GM19438 (cell line): ENCODE data around the gene CTNNBL1.
"Not testable (repeated sequence)": the region's sequence is repeated elsewhere in the genome, so short reads cannot be mapped to it uniquely, and the experiment has no call there.

ENCODE experiments used
- ATAC-seq: cut with Tn5 transposase; IDR thresholded peaks from one replicate; pipeline ENCODE4 v1.9.1; 2021; ENCODE audit warnings: low read depth; ENCODE audit not compliant: unreplicated experiment

The CTNNBL1 gene

DNA sequence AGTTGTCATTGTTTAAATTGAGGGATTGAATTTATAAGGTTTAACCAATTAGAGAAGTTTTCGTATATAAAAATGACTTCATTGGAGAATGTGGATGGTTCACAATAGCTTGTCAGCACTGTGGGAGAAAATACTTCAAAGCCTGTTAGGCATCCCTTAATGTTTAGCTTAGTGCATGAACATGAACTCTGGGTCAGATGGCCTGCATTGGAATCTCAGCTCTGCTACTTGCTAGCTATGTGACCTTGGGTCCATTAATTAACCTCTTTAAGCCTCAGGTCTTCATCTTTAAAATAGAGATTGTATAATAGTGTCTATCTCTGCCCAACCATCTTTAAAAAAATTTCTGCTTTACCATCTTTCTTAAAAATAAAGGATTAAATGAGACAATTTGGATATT is 11.1 kb downstream of the CTNNBL1 start:
- ATAC-seq = no peak

DNA sequence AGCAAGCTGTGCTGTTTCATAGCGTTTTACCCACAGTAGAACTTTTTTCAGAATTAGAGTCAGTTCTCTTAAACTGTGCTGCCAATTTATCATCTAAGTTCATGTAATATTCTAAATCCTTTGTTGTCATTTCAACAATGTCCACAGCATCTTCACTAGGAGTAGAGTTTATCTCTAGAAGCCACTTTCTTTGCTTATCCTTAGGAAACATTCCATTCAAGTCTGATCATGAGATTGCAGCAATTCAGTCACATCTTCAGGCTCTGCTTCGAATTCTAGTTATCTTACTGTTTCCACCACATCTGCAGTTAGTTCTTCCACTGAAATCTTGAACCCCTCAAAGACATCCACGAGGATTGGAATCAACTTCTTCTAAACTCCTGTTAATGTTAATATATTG is 12.5 kb downstream of the CTNNBL1 start:
- ATAC-seq = no peak

DNA sequence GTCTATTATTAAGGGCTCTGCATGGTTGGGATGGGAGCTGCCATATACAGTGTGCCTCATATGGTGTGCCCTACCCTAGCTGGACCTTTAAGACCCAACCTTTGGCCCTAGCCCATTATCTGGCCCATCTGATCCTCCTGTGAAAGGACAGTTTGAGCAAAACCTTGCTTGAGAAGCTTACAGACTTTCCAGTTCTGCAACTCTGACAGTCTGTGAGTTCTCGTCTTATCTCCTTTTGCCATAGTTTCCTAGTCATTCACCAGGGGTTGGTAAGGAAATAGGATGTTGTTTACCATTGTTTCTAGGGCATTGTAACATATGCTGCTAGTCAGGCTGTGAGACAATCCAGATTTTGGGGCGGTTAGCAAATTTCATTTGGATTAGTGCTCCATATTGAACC is 17.2 kb downstream of the CTNNBL1 start:
- no peak for ATAC-seq

DNA sequence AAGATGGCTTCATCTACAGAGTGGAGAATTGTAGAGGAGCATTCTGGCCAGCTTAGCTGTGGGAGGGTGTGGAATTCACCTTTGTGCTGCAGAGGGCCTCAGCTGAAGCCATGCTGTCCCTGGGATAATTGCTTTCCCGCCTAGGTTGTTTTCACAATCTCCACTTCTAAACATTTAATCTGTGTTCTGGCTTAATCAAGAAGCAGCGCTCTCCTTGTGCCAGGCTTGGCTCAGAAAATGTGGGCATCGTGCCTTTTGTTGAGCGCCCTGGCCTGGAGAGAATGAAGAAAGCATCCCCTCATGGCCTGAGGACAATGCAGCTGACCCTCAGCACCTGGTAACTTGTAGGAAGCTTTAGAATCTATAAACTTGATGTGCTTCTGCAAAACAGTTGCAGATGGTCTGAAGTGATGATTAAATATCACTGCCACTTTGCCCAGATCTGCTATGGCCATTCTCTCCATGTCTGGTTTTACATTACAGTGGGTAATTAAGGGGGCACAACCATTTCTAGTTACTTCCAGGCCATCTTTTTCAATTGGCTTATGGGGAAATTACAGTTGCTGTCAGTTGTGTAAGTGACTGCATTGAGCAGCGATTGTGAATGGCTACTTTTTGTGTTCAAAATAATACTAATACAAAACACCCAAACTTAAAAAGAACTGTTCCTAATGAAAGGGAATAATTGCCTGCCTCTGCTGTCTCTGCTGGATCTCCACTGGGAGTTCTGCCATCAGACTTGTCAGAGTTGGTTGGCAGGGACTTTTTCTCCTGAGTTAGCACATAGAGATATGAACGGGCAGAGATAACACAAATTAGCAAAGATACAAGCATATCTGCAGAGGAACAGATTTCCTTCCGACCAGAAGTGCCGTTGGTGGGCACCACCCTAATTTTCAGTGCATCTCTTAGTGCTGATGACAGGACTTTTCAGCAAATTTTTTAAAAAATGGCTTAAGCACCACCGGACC is 18.4 kb downstream of the CTNNBL1 start:
- no peak for ATAC-seq

DNA sequence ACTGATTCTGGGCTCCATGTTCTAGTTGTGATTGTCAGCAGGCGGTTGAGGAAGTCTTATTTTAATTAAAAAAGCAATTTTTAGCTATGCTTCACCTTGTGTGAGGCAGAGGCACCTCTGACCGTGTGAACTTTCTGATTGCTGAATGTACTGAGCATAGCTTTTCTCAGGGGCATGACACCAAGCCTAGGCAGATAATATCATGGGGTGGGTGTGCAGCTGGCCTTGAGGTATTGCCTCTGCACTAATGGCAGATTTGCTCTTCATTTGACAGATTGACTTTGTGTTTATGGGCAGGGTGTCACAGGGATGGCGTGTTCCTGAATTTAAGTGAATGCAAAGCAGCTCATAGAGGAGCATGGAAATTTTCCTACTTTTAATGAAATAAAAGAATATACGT is 19.6 kb downstream of the CTNNBL1 start:
- ATAC-seq = no peak

DNA sequence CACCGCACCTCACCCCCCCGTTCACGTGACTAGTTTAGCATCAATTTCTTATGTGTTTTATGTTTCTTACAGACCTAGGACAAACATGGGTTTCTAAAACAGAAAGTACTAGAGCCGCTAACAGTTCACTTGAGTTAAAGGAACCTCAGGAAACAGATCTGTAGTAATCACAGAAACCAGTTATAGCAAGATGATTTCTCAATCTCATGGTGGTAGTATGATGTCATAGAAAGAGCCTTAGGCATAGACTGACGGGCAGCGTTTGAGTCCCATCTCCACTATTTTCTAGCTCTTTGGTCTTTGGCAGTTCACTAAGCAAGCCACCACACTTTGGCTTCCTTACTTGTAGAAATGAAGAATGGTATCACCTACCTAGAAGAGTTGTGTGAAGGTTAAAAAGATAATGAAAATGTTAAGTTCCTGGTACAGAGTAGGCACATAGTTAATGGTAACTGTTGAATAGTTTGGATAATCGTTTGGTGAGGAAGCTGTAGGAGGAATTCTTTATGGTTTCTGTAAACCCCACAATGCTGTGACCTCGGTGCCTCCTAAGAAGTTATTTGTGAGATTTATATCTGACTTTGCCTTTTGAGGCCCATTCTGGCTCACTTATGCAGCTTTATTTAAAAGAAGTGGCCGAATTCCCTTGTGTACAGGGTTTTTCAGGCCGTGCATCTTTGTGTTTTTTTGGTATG is 21.3 kb downstream of the CTNNBL1 start:
- no peak for ATAC-seq

DNA sequence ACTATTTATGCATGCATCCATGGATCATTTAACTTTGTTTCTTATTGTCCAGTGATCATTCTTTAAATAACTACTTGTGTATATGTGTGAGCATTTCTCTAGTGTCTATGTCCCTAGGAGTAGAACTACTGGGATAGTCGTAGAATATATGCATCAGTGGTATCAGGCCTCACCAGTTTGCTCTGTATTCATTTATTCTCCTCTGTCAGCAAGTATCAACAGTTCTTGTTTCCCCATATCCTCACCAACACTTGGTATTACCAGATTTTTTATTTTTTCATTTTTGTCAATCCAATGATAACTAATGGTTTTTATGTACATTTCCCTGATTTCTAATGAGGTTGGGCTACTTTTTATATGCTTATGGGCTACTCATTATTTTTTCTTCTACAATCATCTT is 27.9 kb downstream of the CTNNBL1 start:
- no peak for ATAC-seq

DNA sequence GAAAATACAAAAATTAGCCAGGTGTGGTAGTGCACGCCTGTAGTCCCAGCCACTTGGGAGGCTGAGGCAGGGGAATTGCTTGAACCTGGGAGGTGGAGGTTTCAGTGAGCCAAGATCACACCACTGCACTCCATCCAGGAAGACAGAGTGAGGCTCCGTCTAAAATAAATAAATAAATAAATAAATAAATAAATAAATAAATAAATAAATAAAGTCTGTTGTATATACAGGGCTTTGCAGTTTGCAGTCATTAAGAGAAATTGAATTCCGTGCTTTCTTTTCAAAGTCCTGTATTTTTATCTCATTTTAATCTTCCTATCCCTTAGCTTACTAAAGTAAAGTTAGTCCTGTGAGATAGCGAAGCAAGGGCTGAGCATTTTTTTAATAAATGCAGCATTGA is 28.5 kb downstream of the CTNNBL1 start:
- ATAC-seq = not testable (repeated sequence)

DNA sequence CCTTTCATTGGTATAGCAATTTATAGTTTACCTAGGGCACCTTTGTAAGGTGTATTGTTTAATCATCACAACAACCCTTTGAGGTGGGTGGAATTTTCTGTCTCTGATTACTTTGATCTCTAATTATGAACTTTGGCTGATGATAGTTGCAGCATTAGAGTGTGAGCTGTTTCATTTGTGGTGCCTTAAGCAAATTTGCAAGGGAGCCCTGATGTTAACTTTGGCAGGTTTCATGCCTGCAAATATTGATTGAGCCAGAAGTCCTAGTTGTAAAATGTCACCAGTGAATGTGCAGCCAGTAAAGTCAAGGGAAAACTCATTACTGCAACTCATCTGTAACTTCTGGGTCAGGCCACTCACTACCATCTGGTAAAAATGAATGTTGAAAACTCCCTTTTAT is 29.8 kb downstream of the CTNNBL1 start:
- ATAC-seq = no peak

DNA sequence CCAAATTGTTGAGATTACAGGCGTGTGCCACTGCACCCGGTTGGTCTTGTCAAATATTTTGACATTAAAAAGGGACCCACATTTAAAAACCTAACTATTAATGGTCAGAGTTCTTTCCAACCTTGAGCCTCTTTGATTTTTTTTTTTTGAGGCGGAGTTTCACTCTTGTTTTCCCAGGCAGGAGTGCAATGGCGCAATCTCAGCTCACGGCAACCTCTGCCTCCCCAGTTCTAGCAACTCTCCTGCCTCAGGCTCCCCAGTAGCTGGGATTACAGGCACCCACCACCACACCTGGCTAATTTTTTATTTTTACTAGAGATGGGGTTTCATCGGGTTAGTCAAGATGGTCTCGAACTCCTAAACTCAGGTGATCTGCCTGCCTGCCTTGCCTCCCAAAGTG is 31.3 kb downstream of the CTNNBL1 start:
- no peak for ATAC-seq

DNA sequence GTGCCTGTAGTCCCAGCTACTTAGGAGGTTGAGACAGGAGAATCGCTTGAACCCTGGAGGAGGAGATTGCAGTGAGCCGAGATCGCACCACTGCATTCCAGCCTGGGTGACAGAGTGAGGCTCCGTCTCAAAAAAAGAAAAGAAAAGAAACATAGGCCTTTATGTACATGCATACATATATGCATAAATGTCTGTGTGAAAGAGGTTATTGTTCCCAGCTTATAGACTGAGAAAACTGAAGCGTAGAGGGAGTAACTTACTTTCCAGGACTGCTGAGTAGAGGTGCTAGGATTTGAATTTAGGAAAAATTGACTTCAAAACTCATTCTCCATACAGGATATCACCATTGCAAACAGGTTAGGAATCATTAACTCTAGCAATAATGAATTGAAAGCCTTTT is 32.0 kb downstream of the CTNNBL1 start:
- ATAC-seq = no peak

DNA sequence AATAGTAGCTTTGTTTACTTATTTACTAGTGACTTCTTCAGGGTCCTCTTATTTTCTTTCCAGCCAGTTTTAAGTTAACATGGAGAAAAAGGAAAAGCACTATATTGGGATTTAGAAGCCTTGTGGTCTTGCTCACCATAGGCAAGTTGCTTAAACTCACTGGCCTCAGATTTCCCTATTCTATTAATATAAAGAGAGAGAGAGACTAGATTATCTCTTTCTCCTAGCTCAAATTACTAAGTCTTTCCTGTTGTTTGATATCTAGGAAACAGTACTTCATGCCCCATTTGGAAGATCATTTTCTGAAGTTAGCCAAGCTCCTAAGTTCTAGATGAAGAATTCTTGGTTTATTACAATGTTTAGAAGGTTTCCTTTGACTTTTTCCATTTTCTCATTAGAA is 32.5 kb downstream of the CTNNBL1 start:
- no peak for ATAC-seq

DNA sequence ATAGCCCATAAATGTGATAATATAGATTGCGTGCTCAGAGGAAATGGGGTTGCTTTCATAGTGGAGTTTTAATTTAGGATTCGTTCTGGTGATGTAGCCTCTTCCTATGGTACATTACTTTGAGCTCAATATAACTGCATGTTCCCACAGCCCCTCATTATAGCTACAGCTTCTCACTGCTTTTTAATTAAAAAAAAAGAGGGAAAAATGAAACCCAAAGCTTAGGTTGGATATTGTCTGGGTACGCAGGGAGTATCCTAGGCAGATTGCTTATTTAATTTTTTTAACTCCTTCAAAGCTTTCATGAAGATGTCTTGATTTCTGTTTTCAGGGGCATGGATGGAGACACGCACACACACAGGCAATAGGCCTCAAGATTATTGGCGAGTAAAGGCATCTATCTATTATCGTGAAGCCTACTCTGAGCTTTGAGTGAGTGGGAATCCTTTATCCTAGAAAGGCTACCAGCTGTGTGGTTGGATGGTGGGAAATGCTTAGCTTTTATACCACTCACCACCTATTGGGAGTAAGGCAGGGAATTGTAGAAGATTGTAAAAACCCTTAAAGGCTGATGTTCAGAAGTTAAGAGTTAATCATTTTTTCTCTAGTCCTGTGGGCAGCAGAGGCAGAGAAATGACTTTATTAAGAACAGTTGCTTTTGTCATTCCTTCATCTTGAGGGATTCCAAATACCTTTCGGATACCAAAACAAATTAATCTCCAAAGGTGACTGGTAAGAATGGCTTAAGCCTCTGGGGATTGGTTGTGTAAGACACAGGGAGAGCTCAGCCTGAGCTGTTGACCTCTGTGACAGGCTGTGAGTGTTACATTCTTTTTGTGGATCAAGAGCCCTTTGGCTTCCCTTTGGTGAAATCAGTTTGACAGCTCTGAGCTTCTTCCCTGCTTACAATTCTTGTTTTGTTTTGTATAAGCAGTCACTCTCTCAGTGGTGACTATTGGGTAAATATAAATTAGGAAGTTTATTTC is 33.4 kb downstream of the CTNNBL1 start:
- no peak for ATAC-seq

DNA sequence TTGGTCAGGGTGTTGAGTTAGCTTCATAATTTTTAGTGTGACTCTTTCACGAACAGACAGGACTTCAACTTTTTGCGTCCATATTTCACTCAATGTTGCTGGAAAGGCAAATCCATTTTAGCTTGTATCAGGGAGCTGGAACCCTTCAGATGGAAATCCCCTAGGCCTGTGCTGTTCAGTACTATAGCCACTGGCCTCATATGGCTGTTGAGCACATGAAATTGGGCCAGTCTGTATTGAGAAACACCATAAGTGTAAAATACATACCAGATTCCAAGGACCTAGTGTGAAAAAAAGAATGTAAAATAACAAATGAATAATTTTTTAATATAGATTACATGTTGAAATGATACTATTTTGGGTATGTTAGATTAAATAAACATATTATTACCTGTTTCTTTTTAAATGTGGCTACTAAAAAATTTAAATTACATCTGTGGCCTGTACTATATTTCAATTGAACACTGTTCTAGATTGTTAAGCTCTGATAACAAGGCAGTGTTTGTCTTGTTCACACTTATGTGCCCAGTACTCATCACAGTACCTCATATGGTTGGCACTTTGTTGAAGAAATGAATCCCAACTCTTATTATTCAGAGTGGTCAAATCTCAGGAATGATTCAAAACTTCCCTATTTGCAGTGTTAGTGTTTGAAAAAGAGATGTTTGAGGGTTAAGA is 34.3 kb downstream of the CTNNBL1 start:
- no peak for ATAC-seq

DNA sequence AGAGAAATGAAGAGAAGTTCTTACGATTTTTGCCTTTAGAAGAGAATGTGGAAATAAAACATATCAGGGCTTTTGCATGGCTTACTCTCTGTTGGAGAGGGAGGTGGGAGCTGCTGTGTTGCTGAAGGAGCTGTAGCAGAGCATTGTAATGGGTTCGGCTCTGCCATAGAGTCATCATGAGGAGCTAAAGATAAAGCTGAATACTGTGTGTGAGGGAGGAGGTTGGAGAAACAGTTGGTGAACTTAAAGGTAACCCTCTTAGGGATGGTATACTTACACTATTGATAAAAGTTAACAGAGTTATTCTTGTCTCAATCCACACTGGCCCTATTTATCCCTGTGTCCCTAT is 34.8 kb downstream of the CTNNBL1 start:
- ATAC-seq = no peak

DNA sequence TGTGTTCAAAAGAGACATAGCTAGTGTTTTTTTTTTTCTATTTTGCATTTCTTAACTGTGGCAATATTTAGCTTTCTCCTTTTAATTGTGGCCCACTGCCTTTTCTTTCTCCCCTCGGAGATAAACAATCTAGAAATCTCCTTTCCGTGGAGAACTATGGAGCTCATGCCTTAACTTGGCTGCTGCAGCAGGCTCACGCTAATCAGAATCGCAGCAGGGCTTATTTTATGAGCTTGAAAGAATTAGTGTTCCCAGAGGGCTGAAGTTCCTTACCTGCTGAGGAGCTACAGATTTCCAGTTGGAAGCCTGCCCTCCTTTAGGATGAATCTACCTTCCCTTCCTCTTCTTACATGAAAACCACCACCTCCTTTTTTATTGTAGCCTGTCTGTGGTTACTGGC is 35.6 kb downstream of the CTNNBL1 start:
- no peak for ATAC-seq

DNA sequence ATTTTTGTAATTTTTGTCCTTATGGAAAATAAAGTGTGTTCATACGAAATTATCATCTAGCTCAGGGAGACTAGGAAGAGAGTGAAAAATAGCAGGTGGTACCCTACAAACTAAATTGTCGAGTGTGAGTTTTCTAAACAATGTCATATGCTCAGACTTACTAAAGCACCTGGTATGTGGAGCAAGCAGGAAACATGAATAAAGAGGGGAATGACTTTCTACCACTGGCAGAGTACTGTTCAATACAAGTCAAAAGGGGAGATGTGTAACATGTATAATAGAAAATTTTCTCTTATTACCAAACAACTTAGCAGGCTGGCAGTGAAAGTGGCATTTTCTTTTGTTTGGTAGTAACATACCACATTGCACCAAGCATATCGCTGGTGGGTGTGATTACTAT is 36.1 kb downstream of the CTNNBL1 start:
- ATAC-seq = no peak

DNA sequence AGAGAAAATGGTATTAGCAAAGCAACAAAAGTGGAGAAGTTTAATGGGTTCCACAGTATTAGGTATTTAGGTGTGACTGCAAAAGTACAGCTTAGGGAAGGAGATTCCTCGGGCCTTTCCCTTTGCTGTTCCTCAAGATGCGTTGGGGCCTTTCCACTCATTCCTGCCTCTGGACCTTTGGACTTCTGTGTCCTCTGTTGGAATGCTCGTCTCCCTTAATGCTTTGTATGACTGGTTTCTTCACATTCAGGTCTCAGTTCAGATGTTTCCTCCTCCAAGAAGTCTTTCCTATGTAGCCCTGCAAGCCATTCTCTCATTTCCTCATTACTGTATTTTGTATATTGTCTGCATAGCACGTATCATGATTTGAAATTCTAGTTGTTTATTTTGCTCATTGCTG is 39.6 kb downstream of the CTNNBL1 start:
- no peak for ATAC-seq

DNA sequence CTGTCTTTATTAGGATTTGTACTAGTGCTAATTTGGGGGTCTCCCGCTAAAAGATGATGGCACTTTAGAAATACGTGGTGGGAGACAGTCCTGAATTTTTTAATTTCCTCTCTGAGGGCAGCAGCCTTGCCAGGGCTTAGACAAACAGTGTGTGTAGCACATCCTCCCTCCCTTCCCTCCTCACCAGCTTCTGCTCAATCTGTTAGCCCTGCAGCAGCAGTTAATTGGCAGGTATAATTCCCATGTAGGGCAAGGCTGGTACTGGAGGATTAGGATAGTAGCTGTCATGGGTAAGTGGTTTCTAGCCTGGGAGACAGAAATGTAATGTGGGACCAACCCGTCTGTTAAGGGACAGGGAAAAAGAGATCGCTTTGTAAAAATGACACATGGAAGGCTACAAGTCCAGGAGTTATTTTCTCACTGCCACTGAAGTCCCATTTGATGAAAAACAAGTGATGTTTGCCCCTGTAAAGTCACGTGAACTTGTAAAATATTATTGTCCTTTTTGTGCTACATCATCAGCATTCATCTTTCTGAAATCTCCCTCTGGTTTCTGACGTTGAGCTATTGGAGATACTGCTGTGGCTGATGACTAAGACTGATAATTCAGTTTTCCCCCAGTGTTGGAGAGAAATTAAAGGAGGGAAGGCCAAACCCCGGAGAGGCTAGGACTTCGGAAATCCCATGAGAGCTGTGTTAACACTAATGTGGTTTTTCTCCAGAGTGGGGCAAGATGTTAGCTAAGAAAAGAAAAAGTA is 40.6 kb downstream of the CTNNBL1 start:
- no peak for ATAC-seq

DNA sequence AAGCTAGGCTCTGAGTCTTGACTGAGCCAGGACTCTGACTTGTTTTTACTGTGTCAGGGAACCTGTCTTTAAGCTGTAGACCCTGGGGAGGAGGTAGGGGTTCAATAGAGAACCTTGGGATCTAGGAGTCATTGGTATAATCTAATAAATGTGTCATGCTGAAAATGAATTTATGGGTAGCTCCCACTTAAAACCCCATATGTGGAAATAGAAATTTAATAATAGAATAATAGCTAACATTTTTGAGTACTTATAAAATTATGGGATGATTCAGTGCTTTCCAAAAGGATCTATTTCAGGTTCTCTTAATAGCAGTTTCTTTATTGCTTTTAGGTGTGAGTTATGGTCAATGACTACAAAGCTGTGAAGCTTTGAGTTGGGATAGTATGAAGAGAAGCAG is 41.7 kb downstream of the CTNNBL1 start:
- no peak for ATAC-seq
